NT2/D1 (cell line): ENCODE measurements around the gene SAMD15.

Source experiments
- SUZ12 ChIP-seq: IDR thresholded peaks from 2 replicates; pipeline ENCODE4 v1.6.1; 2011; ENCODE audit not compliant: insufficient read length, insufficient read depth; ENCODE audit errors: extremely low read depth
- YY1 ChIP-seq: IDR thresholded peaks from 2 replicates; pipeline ENCODE4 v1.6.1; 2011; ENCODE audit not compliant: insufficient read length, insufficient read depth

DNA sequence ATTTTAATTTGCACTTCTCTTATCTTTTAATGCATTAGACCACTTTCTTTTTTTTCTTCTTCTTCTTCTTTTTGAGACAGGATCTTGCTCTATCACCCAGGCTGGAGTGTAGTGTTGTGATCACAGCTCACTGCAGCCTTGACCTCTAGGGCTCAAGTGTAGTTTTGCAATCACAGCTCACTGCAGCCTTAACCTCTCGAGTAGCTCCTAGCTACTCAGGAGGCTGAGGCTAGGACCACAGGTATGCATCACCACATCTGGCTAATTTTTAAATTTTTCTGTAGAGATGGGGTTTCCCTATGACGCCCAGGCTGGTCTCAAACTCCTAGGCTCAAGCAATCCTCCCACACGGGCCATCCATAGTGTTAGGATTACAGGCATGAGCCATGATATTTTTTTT is 13.0 kb upstream of the SAMD15 start:
- TF ChIP-seq SUZ12, result no peak
- no peak for TF ChIP-seq YY1
